HCT116 (cell line): ENCODE measurements around the gene KRT36.

Experiments
- CEBPB ChIP-seq: IDR thresholded peaks from 2 replicates; pipeline ENCODE4 v1.6.1; 2012; ENCODE audit warnings: low read depth
- CTCF ChIP-seq, 3 experiments: fragments of 200-600 bp in 1 of 3; sonication (generic) in 1 of 3; IDR thresholded peaks in 2 of 3; conservative IDR thresholded peaks in 1 of 3; 2 replicates each; pipeline ENCODE4 v1.5.1; 2012 to 2017; ENCODE audit warnings: low read depth in 2 of 3, low read length in 2 of 3, antibody characterized with exemption in 1 of 3, borderline replicate concordance in 1 of 3, control low read depth in 1 of 3, mild to moderate bottlenecking in 1 of 3, mixed read lengths in 1 of 3, mixed run types in 1 of 3, moderate library complexity in 1 of 3; ENCODE audit not compliant: insufficient read depth in 1 of 3
- EZH2phosphoT487 ChIP-seq: fragments of 200-600 bp; IDR thresholded peaks from 2 replicates; pipeline ENCODE4 v1.6.1; 2018; ENCODE audit warnings: antibody characterized with exemption, borderline replicate concordance
- MAX ChIP-seq: IDR thresholded peaks from 2 replicates; pipeline ENCODE4 v1.6.1; 2012
- POLR2A ChIP-seq: IDR thresholded peaks from 2 replicates; pipeline ENCODE4 v1.7.0; 2011; ENCODE audit warnings: borderline replicate concordance; ENCODE audit not compliant: insufficient read depth, insufficient read length; ENCODE audit errors: extremely low read depth
- SP1 ChIP-seq: IDR thresholded peaks from 2 replicates; pipeline ENCODE4 v1.6.1; 2012; ENCODE audit warnings: low read depth

GRCh38 chr17:41480581-41480980, 9.1 kb downstream of the KRT36 start:
- TF ChIP-seq POLR2A (no peak), CTCF (IDR thresholded peaks at IDR 0.05 in 2 of 3, conservative IDR thresholded peaks at IDR 0.05 in 1 of 3; ENCODE audit: borderline replicate concordance in 1 of 3, insufficient read depth in 1 of 3, low read depth in 2 of 3, low read length in 2 of 3) (no peak), EZH2phosphoT487 (no peak), SP1 (no peak), CEBPB (no peak), MAX (no peak)
